IPS-11a (cell line): Measurements from ENCODE around the gene LCN1.
"Not testable (repeated sequence)": the region's sequence is repeated elsewhere in the genome, so short reads cannot be mapped to it uniquely, and the experiment has no call there.

Experiments
- H3K4me3 ChIP-seq: one replicate; pipeline ENCODE4 v1.5.1; 2013; ENCODE audit warnings: low read depth, low read length, control low read depth

LCN1 gene

GRCh38 chr9:135504262-135505243, 16.7 kb upstream of the LCN1 start:
- H3K4me3 ChIP-seq, result no peak overlapping the region

- no peak overlapping the region for H3K4me3 ChIP-seq
Observed at GRCh38 chr9:135505406-135506187, 15.6 kb upstream of the LCN1 start.

- H3K4me3 ChIP-seq, result no peak overlapping the region
Observed at GRCh38 chr9:135506327-135507103, 14.7 kb upstream of the LCN1 start.

GRCh38 chr9:135507104-135508035, 13.9 kb upstream of the LCN1 start:
- H3K4me3 ChIP-seq, result no peak overlapping the region

GRCh38 chr9:135508211-135508820, 12.9 kb upstream of the LCN1 start:
- H3K4me3 ChIP-seq, result no peak overlapping the region

- H3K4me3 ChIP-seq, result no peak overlapping the region
Observed at GRCh38 chr9:135509458-135509857, 11.8 kb upstream of the LCN1 start.

- H3K4me3 ChIP-seq, result no peak overlapping the region
Observed at GRCh38 chr9:135512241-135512603, 9.0 kb upstream of the LCN1 start.

- H3K4me3 ChIP-seq, result no peak overlapping the region
Observed at GRCh38 chr9:135512904-135513303, 8.3 kb upstream of the LCN1 start.

- no peak overlapping the region for H3K4me3 ChIP-seq
Observed at GRCh38 chr9:135513351-135513846, 7.8 kb upstream of the LCN1 start.

GRCh38 chr9:135513906-135514305, 7.3 kb upstream of the LCN1 start:
- H3K4me3 ChIP-seq, result not testable (repeated sequence)

- H3K4me3 ChIP-seq, result no peak overlapping the region
Observed at GRCh38 chr9:135514342-135515082, 6.7 kb upstream of the LCN1 start.

- H3K4me3 ChIP-seq, result no peak overlapping the region
Observed at GRCh38 chr9:135515083-135515951, 5.9 kb upstream of the LCN1 start.

GRCh38 chr9:135516132-135516860, 4.9 kb upstream of the LCN1 start:
- no peak overlapping the region for H3K4me3 ChIP-seq

- H3K4me3 ChIP-seq, result no peak overlapping the region
Observed at GRCh38 chr9:135517407-135517822, 3.8 kb upstream of the LCN1 start.

- no peak overlapping the region for H3K4me3 ChIP-seq
Observed at GRCh38 chr9:135519179-135519971, 1.9 kb upstream of the LCN1 start.

- no peak overlapping the region for H3K4me3 ChIP-seq
Observed at GRCh38 chr9:135521608-135522095, 412 bp downstream of the LCN1 start.
